HEK293 (cell line): ENCODE measurements around the gene MLLT6.
A peak's percentile ranks its signal among the peaks of the same experiment; 100 is the strongest.

Experiments used
- GLI2 ChIP-seq: fragments of 450-650 bp; formaldehyde crosslinking; IDR thresholded peaks from 2 replicates; pipeline ENCODE4; 2017; ENCODE audit warnings: missing biosample characterization, missing genetic modification characterization, low read depth, borderline replicate concordance
- KLF7 ChIP-seq: fragments of 450-650 bp; formaldehyde crosslinking; IDR thresholded peaks from 2 replicates; pipeline ENCODE4 v1.5.1; 2016; ENCODE audit warnings: missing biosample characterization, missing genetic modification characterization, borderline replicate concordance
- OSR2 ChIP-seq: fragments of 450-650 bp; formaldehyde crosslinking; IDR thresholded peaks from 2 replicates; pipeline ENCODE4 v1.5.1; 2016; ENCODE audit warnings: missing biosample characterization, missing genetic modification characterization
- SCRT2 ChIP-seq: fragments of 450-650 bp; formaldehyde crosslinking; IDR thresholded peaks from 2 replicates; pipeline ENCODE4 v1.5.1; 2016; ENCODE audit warnings: missing biosample characterization, missing genetic modification characterization
- SP3 ChIP-seq: fragments of 450-650 bp; formaldehyde crosslinking; IDR thresholded peaks from 2 replicates; pipeline ENCODE4 v1.5.1; 2016; ENCODE audit warnings: missing biosample characterization, missing genetic modification characterization
- YY1 ChIP-seq: fragments of 450-650 bp; formaldehyde crosslinking; IDR thresholded peaks from 2 replicates; pipeline ENCODE4 v1.5.1; 2018; ENCODE audit warnings: missing biosample characterization, missing genetic modification characterization
- ZNF274 ChIP-seq, 2 experiments: fragments of 200-500 bp in 1 of 2; fragments of 450-650 bp in 1 of 2; sonication (Bioruptor generic) in 1 of 2; formaldehyde crosslinking in 1 of 2; IDR thresholded peaks; 2 replicates each; pipeline versions ENCODE4 v1.5.1 to v1.6.1; 2014 to 2016; ENCODE audit warnings: borderline replicate concordance in 1 of 2, inconsistent platforms in 1 of 2, low read length in 1 of 2, missing biosample characterization in 1 of 2, missing genetic modification characterization in 1 of 2
- ZNF335 ChIP-seq: fragments of 450-650 bp; formaldehyde crosslinking; conservative IDR thresholded peaks from 2 replicates; pipeline ENCODE4 v1.5.1; 2016; ENCODE audit warnings: missing biosample characterization, missing genetic modification characterization
- ZNF366 ChIP-seq: fragments of 450-650 bp; formaldehyde crosslinking; conservative IDR thresholded peaks from 2 replicates; pipeline ENCODE4 v1.5.1; 2016; ENCODE audit warnings: missing biosample characterization, missing genetic modification characterization
- ZNF423 ChIP-seq: fragments of 450-650 bp; formaldehyde crosslinking; IDR thresholded peaks from 2 replicates; pipeline ENCODE4 v1.5.1; 2016; ENCODE audit warnings: missing biosample characterization, missing genetic modification characterization
- ZNF426 ChIP-seq: fragments of 450-650 bp; formaldehyde crosslinking; IDR thresholded peaks from 2 replicates; pipeline ENCODE4 v1.5.1; 2017; ENCODE audit warnings: missing biosample characterization, missing genetic modification characterization, mild to moderate bottlenecking, inconsistent platforms, moderate library complexity
- ZNF670 ChIP-seq: fragments of 450-650 bp; formaldehyde crosslinking; IDR thresholded peaks from 2 replicates; pipeline ENCODE4 v1.5.1; 2016; ENCODE audit warnings: missing biosample characterization, missing genetic modification characterization, low read depth
- ZNF76 ChIP-seq: fragments of 450-650 bp; formaldehyde crosslinking; IDR thresholded peaks from 2 replicates; pipeline ENCODE4; 2016; ENCODE audit warnings: low read depth, missing biosample characterization, missing genetic modification characterization, borderline replicate concordance
- TF ChIP-seq, protein P1 (sequence below): fragments of 450-650 bp; formaldehyde crosslinking; IDR thresholded peaks from 2 replicates; pipeline ENCODE4 v1.5.1; 2016; ENCODE audit warnings: missing biosample characterization, missing genetic modification characterization
- TF ChIP-seq, protein P2 (sequence below): fragments of 450-650 bp; formaldehyde crosslinking; IDR thresholded peaks from 2 replicates; pipeline ENCODE4 v1.5.1; 2016; ENCODE audit warnings: missing biosample characterization, missing genetic modification characterization, borderline replicate concordance
- TF ChIP-seq, protein P3 (sequence below): fragments of 450-650 bp; formaldehyde crosslinking; optimal IDR thresholded peaks from 2 replicates; pipeline ENCODE3; 2016; ENCODE audit warnings: missing biosample characterization, mild to moderate bottlenecking, missing genetic modification characterization
- TF ChIP-seq, protein P4 (sequence below): fragments of 450-650 bp; formaldehyde crosslinking; IDR thresholded peaks from 2 replicates; pipeline ENCODE4 v1.5.1; 2016; ENCODE audit warnings: missing biosample characterization, missing genetic modification characterization
- TF ChIP-seq, protein P5 (sequence below): fragments of 450-650 bp; formaldehyde crosslinking; IDR thresholded peaks from 2 replicates; pipeline ENCODE4 v1.5.1; 2016; ENCODE audit warnings: missing biosample characterization, missing genetic modification characterization
- TF ChIP-seq, protein P6 (sequence below): fragments of 450-650 bp; formaldehyde crosslinking; IDR thresholded peaks from 2 replicates; pipeline ENCODE4 v1.5.1; 2017; ENCODE audit warnings: missing biosample characterization, missing genetic modification characterization
- TF ChIP-seq, protein P7 (sequence below): fragments of 450-650 bp; formaldehyde crosslinking; IDR thresholded peaks from 2 replicates; pipeline ENCODE4 v1.5.1; 2017; ENCODE audit warnings: missing biosample characterization, missing genetic modification characterization

Gene MLLT6

DNA sequence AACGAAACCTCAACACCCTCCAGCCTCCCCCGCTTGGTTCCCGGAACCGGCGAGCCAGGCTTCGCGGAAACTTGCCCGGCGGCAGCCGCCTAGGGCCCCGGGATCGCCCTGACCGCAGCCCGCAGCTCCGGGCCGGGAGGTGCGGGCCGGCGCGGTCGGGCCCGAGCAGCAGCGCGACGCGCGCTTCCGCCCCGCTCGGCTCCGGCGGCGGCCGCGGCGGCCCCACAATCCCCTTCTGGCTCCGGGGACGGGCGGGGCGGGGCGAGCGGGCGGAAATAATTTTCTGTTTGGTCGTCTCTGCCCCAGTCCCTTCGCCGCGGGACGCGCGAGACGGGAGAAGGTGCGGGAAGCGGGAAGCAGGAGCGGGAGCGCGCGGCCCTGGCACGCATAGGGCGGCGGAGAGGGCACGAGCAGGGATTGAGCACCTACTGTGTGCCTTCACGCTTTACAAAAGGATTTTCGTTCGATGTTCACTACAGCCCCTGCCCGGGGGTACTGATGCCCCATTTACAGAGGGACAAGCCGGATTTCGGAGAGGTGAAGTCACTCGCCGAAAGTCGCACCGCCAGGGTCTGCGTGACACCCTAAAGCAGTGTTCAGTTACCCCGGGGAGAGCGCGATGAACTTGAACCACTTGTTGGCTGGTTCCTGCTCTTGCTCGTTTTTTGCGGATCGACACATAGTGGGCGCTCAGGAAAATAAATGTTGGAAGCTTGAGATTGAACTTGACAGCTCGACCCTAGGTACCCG lies 2.7 kb upstream of the MLLT6 start (continued):
- TF ChIP-seq, protein P1, sequence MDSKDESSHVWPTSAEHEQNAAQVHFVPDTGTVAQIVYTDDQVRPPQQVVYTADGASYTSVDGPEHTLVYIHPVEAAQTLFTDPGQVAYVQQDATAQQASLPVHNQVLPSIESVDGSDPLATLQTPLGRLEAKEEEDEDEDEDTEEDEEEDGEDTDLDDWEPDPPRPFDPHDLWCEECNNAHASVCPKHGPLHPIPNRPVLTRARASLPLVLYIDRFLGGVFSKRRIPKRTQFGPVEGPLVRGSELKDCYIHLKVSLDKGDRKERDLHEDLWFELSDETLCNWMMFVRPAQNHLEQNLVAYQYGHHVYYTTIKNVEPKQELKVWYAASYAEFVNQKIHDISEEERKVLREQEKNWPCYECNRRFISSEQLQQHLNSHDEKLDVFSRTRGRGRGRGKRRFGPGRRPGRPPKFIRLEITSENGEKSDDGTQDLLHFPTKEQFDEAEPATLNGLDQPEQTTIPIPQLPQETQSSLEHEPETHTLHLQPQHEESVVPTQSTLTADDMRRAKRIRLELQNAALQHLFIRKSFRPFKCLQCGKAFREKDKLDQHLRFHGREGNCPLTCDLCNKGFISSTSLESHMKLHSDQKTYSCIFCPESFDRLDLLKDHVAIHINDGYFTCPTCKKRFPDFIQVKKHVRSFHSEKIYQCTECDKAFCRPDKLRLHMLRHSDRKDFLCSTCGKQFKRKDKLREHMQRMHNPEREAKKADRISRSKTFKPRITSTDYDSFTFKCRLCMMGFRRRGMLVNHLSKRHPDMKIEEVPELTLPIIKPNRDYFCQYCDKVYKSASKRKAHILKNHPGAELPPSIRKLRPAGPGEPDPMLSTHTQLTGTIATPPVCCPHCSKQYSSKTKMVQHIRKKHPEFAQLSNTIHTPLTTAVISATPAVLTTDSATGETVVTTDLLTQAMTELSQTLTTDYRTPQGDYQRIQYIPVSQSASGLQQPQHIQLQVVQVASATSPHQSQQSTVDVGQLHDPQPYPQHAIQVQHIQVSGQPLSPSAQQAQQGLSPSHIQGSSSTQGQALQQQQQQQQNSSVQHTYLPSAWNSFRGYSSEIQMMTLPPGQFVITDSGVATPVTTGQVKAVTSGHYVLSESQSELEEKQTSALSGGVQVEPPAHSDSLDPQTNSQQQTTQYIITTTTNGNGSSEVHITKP (tag by site-specific recombination) = 0 out of 2 replicates have a peak, but pooled peaks have one; percentile 10
- TF ChIP-seq OSR2 (tag by site-specific recombination) (0 out of 2 replicates have a peak, but pooled peaks have one; percentile 20), SP3 (peak; percentile 49; the same call in 1 of the 2 replicates), ZNF426 (tag by site-specific recombination) (no peak), ZNF670 (tag by site-specific recombination) (no peak), ZNF76 (tag by site-specific recombination) (peak; percentile 71; the same call in 1 of the 2 replicates), SCRT2 (peak; percentile 96), GLI2 (tag by site-specific recombination) (no peak), YY1 (no peak), ZNF366 (tag by site-specific recombination) (0 out of 2 replicates have a peak, but pooled peaks have one; percentile 7), ZNF423 (peak; percentile 79), ZNF274 (IDR thresholded peaks at IDR 0.05; ENCODE audit: low read length) (no peak), ZNF274 (tag by site-specific recombination; IDR thresholded peaks at IDR 0.05; ENCODE audit: borderline replicate concordance) (no peak), ZNF335 (peak; percentile 63; the same call in 1 of the 2 replicates), KLF7 (tag by site-specific recombination) (peak; percentile 71; the same call in 1 of the 2 replicates)
- TF ChIP-seq, protein P2, sequence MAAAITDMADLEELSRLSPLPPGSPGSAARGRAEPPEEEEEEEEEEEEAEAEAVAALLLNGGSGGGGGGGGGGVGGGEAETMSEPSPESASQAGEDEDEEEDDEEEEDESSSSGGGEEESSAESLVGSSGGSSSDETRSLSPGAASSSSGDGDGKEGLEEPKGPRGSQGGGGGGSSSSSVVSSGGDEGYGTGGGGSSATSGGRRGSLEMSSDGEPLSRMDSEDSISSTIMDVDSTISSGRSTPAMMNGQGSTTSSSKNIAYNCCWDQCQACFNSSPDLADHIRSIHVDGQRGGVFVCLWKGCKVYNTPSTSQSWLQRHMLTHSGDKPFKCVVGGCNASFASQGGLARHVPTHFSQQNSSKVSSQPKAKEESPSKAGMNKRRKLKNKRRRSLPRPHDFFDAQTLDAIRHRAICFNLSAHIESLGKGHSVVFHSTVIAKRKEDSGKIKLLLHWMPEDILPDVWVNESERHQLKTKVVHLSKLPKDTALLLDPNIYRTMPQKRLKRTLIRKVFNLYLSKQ (tag by site-specific recombination) = no peak
- TF ChIP-seq, protein P3, sequence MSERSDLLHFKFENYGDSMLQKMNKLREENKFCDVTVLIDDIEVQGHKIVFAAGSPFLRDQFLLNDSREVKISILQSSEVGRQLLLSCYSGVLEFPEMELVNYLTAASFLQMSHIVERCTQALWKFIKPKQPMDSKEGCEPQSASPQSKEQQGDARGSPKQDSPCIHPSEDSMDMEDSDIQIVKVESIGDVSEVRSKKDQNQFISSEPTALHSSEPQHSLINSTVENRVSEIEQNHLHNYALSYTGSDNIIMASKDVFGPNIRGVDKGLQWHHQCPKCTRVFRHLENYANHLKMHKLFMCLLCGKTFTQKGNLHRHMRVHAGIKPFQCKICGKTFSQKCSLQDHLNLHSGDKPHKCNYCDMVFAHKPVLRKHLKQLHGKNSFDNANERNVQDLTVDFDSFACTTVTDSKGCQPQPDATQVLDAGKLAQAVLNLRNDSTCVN (tag by site-specific recombination) = peak; percentile 95
- TF ChIP-seq, protein P4, sequence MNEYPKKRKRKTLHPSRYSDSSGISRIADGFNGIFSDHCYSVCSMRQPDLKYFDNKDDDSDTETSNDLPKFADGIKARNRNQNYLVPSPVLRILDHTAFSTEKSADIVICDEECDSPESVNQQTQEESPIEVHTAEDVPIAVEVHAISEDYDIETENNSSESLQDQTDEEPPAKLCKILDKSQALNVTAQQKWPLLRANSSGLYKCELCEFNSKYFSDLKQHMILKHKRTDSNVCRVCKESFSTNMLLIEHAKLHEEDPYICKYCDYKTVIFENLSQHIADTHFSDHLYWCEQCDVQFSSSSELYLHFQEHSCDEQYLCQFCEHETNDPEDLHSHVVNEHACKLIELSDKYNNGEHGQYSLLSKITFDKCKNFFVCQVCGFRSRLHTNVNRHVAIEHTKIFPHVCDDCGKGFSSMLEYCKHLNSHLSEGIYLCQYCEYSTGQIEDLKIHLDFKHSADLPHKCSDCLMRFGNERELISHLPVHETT (tag by site-specific recombination) = 0 out of 2 replicates have a peak, but pooled peaks have one; percentile 27
- TF ChIP-seq, protein P5, sequence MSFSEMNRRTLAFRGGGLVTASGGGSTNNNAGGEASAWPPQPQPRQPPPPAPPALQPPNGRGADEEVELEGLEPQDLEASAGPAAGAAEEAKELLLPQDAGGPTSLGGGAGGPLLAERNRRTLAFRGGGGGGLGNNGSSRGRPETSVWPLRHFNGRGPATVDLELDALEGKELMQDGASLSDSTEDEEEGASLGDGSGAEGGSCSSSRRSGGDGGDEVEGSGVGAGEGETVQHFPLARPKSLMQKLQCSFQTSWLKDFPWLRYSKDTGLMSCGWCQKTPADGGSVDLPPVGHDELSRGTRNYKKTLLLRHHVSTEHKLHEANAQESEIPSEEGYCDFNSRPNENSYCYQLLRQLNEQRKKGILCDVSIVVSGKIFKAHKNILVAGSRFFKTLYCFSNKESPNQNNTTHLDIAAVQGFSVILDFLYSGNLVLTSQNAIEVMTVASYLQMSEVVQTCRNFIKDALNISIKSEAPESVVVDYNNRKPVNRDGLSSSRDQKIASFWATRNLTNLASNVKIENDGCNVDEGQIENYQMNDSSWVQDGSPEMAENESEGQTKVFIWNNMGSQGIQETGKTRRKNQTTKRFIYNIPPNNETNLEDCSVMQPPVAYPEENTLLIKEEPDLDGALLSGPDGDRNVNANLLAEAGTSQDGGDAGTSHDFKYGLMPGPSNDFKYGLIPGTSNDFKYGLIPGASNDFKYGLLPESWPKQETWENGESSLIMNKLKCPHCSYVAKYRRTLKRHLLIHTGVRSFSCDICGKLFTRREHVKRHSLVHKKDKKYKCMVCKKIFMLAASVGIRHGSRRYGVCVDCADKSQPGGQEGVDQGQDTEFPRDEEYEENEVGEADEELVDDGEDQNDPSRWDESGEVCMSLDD = peak; percentile 39
- TF ChIP-seq, protein P6, sequence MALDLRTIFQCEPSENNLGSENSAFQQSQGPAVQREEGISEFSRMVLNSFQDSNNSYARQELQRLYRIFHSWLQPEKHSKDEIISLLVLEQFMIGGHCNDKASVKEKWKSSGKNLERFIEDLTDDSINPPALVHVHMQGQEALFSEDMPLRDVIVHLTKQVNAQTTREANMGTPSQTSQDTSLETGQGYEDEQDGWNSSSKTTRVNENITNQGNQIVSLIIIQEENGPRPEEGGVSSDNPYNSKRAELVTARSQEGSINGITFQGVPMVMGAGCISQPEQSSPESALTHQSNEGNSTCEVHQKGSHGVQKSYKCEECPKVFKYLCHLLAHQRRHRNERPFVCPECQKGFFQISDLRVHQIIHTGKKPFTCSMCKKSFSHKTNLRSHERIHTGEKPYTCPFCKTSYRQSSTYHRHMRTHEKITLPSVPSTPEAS = no peak
- TF ChIP-seq, protein P7, sequence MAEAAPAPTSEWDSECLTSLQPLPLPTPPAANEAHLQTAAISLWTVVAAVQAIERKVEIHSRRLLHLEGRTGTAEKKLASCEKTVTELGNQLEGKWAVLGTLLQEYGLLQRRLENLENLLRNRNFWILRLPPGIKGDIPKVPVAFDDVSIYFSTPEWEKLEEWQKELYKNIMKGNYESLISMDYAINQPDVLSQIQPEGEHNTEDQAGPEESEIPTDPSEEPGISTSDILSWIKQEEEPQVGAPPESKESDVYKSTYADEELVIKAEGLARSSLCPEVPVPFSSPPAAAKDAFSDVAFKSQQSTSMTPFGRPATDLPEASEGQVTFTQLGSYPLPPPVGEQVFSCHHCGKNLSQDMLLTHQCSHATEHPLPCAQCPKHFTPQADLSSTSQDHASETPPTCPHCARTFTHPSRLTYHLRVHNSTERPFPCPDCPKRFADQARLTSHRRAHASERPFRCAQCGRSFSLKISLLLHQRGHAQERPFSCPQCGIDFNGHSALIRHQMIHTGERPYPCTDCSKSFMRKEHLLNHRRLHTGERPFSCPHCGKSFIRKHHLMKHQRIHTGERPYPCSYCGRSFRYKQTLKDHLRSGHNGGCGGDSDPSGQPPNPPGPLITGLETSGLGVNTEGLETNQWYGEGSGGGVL = peak; percentile 69
